Measurements from ENCODE around the gene NCKAP5. TPM values are rescaled to one million over a fixed set of nuclear protein-coding genes. Genes with fewer than 3 reads are reported as not detected.

The NCKAP5 gene
- total RNA-seq, 4 donors from 2014 or later: 2.7 to 11.7 (median 5.6) TPM

- Histone ChIP-seq H3K36me3 (no peaks in the 10 kb centered on the region), H3K4me3 (no peak overlapping the region), H3K9me3 (no peaks in the 10 kb centered on the region), H3K27me3 (no peaks in the 10 kb centered on the region), H3K27ac (no peak overlapping the region), H3K4me1 (no peaks in the 10 kb centered on the region)
- TF ChIP-seq, protein P1, sequence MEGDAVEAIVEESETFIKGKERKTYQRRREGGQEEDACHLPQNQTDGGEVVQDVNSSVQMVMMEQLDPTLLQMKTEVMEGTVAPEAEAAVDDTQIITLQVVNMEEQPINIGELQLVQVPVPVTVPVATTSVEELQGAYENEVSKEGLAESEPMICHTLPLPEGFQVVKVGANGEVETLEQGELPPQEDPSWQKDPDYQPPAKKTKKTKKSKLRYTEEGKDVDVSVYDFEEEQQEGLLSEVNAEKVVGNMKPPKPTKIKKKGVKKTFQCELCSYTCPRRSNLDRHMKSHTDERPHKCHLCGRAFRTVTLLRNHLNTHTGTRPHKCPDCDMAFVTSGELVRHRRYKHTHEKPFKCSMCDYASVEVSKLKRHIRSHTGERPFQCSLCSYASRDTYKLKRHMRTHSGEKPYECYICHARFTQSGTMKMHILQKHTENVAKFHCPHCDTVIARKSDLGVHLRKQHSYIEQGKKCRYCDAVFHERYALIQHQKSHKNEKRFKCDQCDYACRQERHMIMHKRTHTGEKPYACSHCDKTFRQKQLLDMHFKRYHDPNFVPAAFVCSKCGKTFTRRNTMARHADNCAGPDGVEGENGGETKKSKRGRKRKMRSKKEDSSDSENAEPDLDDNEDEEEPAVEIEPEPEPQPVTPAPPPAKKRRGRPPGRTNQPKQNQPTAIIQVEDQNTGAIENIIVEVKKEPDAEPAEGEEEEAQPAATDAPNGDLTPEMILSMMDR (IDR thresholded peaks at IDR 0.05): no peak
- TF ChIP-seq EP300 (IDR thresholded peaks at IDR 0.05) (no peak), POLR2A (IDR thresholded peaks at IDR 0.05) (no peak)
- 59 to 66% methylated on average over 6 of the region's 6 CpGs for WGBS, 2 donors
- no peak for DNase-seq (ENCODE audit: low spot score in 2 of 2)
Measured at GRCh38 chr2:132915812-132916549, 652.3 kb downstream of the NCKAP5 start.

DNA sequence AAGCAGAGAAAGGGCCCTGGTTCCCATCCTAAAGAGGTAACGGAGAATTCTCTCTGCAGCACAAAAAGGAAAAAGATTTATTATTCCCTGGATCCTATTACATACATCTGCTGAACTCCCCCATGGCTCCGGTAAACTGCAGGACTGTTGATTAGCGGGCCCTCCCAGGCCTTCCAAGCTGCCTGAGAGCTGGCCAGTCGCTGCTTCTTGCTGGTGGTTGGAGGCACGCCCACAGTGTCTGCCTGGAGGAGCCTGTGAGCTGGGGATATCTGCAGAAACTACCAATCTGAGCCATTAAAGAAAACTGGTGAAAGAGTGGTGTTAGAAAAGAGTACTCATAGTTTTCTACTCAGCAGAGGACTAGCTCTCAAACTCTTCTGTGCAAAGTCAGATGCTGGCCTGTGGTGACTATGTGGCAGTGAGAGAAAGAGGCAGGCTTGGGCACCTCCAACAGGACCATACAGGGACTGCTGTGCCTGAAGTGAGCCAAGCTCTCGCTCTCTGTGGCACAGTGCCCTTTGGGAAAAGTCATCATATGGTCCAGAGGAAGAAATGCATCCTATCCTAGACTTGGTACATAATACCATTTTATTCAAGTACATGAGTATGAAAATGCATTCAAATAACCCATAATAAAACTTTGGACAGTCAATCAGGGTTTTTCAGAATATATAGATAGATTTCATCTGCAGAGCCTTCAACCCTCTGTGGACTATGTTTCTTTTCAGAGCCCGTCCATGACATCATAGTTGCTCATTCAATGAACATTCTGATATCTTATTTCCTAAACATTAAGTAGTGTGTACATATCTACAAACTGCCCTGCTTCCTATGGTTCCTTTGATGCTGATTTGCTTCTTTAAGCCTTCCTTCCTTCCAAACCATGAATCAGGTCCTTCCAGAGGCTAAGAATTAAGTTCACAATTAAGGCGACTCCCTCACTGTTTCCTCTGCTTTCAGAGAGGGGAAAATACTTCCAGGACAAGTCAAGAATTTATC, 656.2 kb downstream of the NCKAP5 start:
- H3K36me3 ChIP-seq: no peaks in the 10 kb centered on the region
- DNase-seq (ENCODE audit: low spot score in 2 of 2): no peak
- no peaks in the 10 kb centered on the region for H3K4me1 ChIP-seq
- H3K27me3 ChIP-seq: no peaks in the 10 kb centered on the region
- 44 to 51% methylated on average over 8 of the region's 8 CpGs for WGBS, 2 donors
- no peak overlapping the region for H3K4me3 ChIP-seq
- no peak for TF ChIP-seq POLR2A (IDR thresholded peaks at IDR 0.05)
- TF ChIP-seq, protein P1 (IDR thresholded peaks at IDR 0.05): no peak
- no peak for TF ChIP-seq EP300 (IDR thresholded peaks at IDR 0.05)
- no peak overlapping the region for H3K27ac ChIP-seq
- H3K9me3 ChIP-seq: no peaks in the 10 kb centered on the region

DNA sequence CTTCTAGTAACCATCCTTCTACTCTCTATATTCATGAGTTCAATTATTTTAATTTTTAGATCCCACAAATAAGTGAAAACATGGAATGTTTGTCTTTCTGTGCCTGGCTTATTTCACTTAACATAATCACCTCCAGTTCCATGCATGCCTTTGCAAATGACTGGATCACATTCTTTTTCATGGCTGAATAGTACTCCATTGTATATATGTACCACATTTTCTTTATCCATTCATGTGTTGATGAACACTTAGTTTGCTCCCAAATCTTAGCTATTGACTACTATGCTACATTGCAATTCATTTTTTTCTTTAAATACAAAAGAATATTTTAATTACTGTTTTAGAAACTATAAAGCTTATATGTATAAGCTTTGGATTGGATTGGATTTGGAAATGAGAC, 657.8 kb downstream of the NCKAP5 start:
- Histone ChIP-seq H3K4me3 (no peak overlapping the region), H3K36me3 (no peaks in the 10 kb centered on the region), H3K9me3 (no peaks in the 10 kb centered on the region), H3K27ac (no peak overlapping the region), H3K27me3 (no peaks in the 10 kb centered on the region), H3K4me1 (no peaks in the 10 kb centered on the region)
- TF ChIP-seq, protein P1 (IDR thresholded peaks at IDR 0.05): no peak
- no peak for TF ChIP-seq EP300 (IDR thresholded peaks at IDR 0.05)
- no peak for TF ChIP-seq POLR2A (IDR thresholded peaks at IDR 0.05)
- DNase-seq (ENCODE audit: low spot score in 2 of 2): no peak

GRCh38 chr2:132909427-132909826, 658.8 kb downstream of the NCKAP5 start:
- no peaks in the 10 kb centered on the region for H3K27me3 ChIP-seq
- H3K27ac ChIP-seq: no peak overlapping the region
- no peaks in the 10 kb centered on the region for H3K4me1 ChIP-seq
- H3K9me3 ChIP-seq: no peaks in the 10 kb centered on the region
- no peak for DNase-seq (ENCODE audit: low spot score in 2 of 2)
- TF ChIP-seq POLR2A (IDR thresholded peaks at IDR 0.05) (no peak), EP300 (IDR thresholded peaks at IDR 0.05) (no peak)
- TF ChIP-seq, protein P1 (IDR thresholded peaks at IDR 0.05): no peak
- H3K36me3 ChIP-seq: no peaks in the 10 kb centered on the region
- no peak overlapping the region for H3K4me3 ChIP-seq
- 85% methylated on average over 2 of the region's 2 CpGs for WGBS, 2 donors
